Uterus (tissue), 4 donors: ENCODE data around the gene MAN2C1. TPM values are rescaled to one million over a fixed set of nuclear protein-coding genes. Genes with fewer than 3 reads are reported as not detected.

Experiments
- DNase-seq, 2 donors: peaks; one replicate each; pipeline ENCODE4 v3.0.0-alpha.2; 2019 to 2020
- H3K27ac ChIP-seq, 2 donors: fragments of 200-600 bp; sonication (generic); 1 replicate in 1 of 2; 2 replicates in 1 of 2; pipeline ENCODE4 v1.5.1; 2016 to 2018
- H3K27me3 ChIP-seq, 2 donors: fragments of 200-600 bp; sonication (generic); one replicate each; pipeline ENCODE4 v1.5.1; 2018 to 2019; ENCODE audit warnings: control low read depth in 1 of 2
- H3K36me3 ChIP-seq, 2 donors: fragments of 200-600 bp; sonication (generic); one replicate each; pipeline ENCODE4 v1.5.1; 2019; ENCODE audit warnings: control low read depth in 1 of 2
- H3K4me1 ChIP-seq, 2 donors: fragments of 200-600 bp; sonication (generic); one replicate each; pipeline ENCODE4 v1.5.1; 2018 to 2019; ENCODE audit warnings: control low read depth in 1 of 2
- H3K4me3 ChIP-seq, 2 donors: fragments of 200-600 bp; sonication (generic); 1 replicate in 1 of 2; 2 replicates in 1 of 2; pipeline ENCODE4 v1.5.1; 2018 to 2019; ENCODE audit warnings: mild to moderate bottlenecking in 1 of 2
- H3K9me3 ChIP-seq, 2 donors: fragments of 200-600 bp; sonication (generic); one replicate each; pipeline ENCODE4 v1.5.1; 2019; ENCODE audit warnings: control low read depth in 1 of 2
- CTCF ChIP-seq, 4 experiments: fragments of 200-600 bp in 2 of 4; fragments of 450-650 bp in 2 of 4; sonication (generic) in 2 of 4; IDR thresholded peaks; one replicate each; pipeline ENCODE4 v1.5.1; 2016 to 2019; ENCODE audit warnings: antibody characterized with exemption in 4 of 4, mild to moderate bottlenecking in 2 of 4, moderate library complexity in 1 of 4
- POLR2A ChIP-seq, 2 donors: fragments of 450-650 bp; IDR thresholded peaks; one replicate each; pipeline ENCODE4 v1.6.1; 2016; ENCODE audit warnings: antibody characterized with exemption in 2 of 2, mild to moderate bottlenecking in 1 of 2, moderate library complexity in 1 of 2
- intact Hi-C: fragments of 100-400 bp; cut with DNase I; formaldehyde crosslinking; loops from one replicate; pipeline ENCODE4 v1.15.1; 2023; ENCODE audit warnings: low total_unique reads
- total RNA-seq, 4 donors: library from RNA; depleted of rRNA in 3 of 4; stranded (reverse); fragments of >200 nt in 3 of 4; gene quantifications; one replicate each; pipeline versions ENCODE4 v1.1.0 to v1.2.4, GENCODE V29; 2014 to 2023
- donor health status: DM: yes; HTN: yes; CAD: no.

MAN2C1 gene
- total RNA-seq, result 100 to 1,000 TPM; 154 to 330 (median 180) TPM

GRCh38 chr15:75367913-75368688, at the start of gene MAN2C1:
Gene MAN2C1, minus strand, starts transcription at chr15:75368607. Its CDS starts 24 bp downstream, at chr15:75368583.
- Histone ChIP-seq H3K9me3 (no peaks in the 10 kb centered on the region), H3K4me3 (peak within 1 kb of the TSS; percentile 85 to 98), H3K4me1 (no peaks in the 10 kb centered on the region), H3K36me3 (no peaks in the 10 kb centered on the region), H3K27ac (peak within 1 kb of the TSS; percentile 92 to 96), H3K27me3 (no peaks in the 10 kb centered on the region)
- peak; percentile 92 to 94 for DNase-seq
- TF ChIP-seq CTCF (IDR thresholded peaks at IDR 0.05) (peak; percentile 71 to 85 (median 77)), POLR2A (IDR thresholded peaks at IDR 0.05) (peak; percentile 48 to 71)
- intact Hi-C loops, result loop anchor here (10.0 kb wide), 1 partner anchor 257 kb away; the partner anchor contains the start of gene SNUPN

- Histone ChIP-seq H3K4me1 (no peaks in the 10 kb centered on the region), H3K27ac (no peak overlapping the region), H3K9me3 (no peaks in the 10 kb centered on the region), H3K27me3 (no peaks in the 10 kb centered on the region), H3K36me3 (no peaks in the 10 kb centered on the region), H3K4me3 (no peak overlapping the region)
- DNase-seq, result no peak
- intact Hi-C loops, result no loop called here
- no peak for TF ChIP-seq POLR2A (IDR thresholded peaks at IDR 0.05)
- no peak for TF ChIP-seq CTCF (IDR thresholded peaks at IDR 0.05)
Observed at GRCh38 chr15:75416584-75416983, 48.2 kb upstream of the MAN2C1 start.

- no peaks in the 10 kb centered on the region for H3K27me3 ChIP-seq
- no peak overlapping the region for H3K27ac ChIP-seq
- intact Hi-C loops, result no loop called here
- TF ChIP-seq CTCF (IDR thresholded peaks at IDR 0.05) (no peak), POLR2A (IDR thresholded peaks at IDR 0.05) (no peak)
- H3K9me3 ChIP-seq, result no peaks in the 10 kb centered on the region
- no peaks in the 10 kb centered on the region for H3K4me1 ChIP-seq
- H3K4me3 ChIP-seq, result no peak overlapping the region
- H3K36me3 ChIP-seq, result no peaks in the 10 kb centered on the region
- no peak for DNase-seq
Observed at GRCh38 chr15:75410196-75410595, 41.8 kb upstream of the MAN2C1 start.

- H3K36me3 ChIP-seq, result no peaks in the 10 kb centered on the region
- TF ChIP-seq CTCF (IDR thresholded peaks at IDR 0.05) (no peak), POLR2A (IDR thresholded peaks at IDR 0.05) (no peak)
- no peak for DNase-seq
Observed at GRCh38 chr15:75407083-75407482, 38.7 kb upstream of the MAN2C1 start.

GRCh38 chr15:75403892-75404291, 35.5 kb upstream of the MAN2C1 start:
- H3K4me3 ChIP-seq, result no peak overlapping the region
- no peaks in the 10 kb centered on the region for H3K4me1 ChIP-seq
- H3K36me3 ChIP-seq, result no peaks in the 10 kb centered on the region
- no peak for DNase-seq
- no peaks in the 10 kb centered on the region for H3K27me3 ChIP-seq
- TF ChIP-seq POLR2A (IDR thresholded peaks at IDR 0.05) (no peak), CTCF (IDR thresholded peaks at IDR 0.05) (no peak)
- intact Hi-C loops, result no loop called here
- H3K9me3 ChIP-seq, result no peaks in the 10 kb centered on the region
- H3K27ac ChIP-seq, result no peak overlapping the region

More at GRCh38 chr15:75407083-75407482, 38.7 kb upstream of the MAN2C1 start:
- Histone ChIP-seq H3K4me1 (no peaks in the 10 kb centered on the region), H3K27ac (no peak overlapping the region), H3K27me3 (no peaks in the 10 kb centered on the region), H3K9me3 (no peaks in the 10 kb centered on the region), H3K4me3 (no peak overlapping the region)
- intact Hi-C loops, result no loop called here
